Measurements from ENCODE around the gene MSRB1.

Gene MSRB1, protein sequence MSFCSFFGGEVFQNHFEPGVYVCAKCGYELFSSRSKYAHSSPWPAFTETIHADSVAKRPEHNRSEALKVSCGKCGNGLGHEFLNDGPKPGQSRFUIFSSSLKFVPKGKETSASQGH
- long read RNA-seq, transcript MSRB1-201 (4 exons, 1,423 nt): major isoform, 168 of 187 reads
- long read RNA-seq, partial matches to known transcripts: 11 of 187 reads
- long read RNA-seq, other reads (novel, unspliced or antisense): 6 of 187 reads

GRCh38 chr16:1942810-1943726 lies at the start of gene MSRB1:
Gene MSRB1 (minus strand): TSS chr16:1943199. CDS start chr16:1943156, 43 bp downstream.
- peak; percentile 64; the same call in 1 of the 2 replicates for TF ChIP-seq SPI1 (IDR thresholded peaks at IDR 0.05; ENCODE audit: borderline replicate concordance, low read depth)
- no peak for TF ChIP-seq REST (IDR thresholded peaks at IDR 0.05; ENCODE audit: insufficient replicate concordance, low read depth)
- peak; percentile 59; the same call in 1 of the 2 replicates for TF ChIP-seq POLR2AphosphoS5 (IDR thresholded peaks at IDR 0.05; ENCODE audit: low read depth)
- Histone ChIP-seq H3K4me3 (replicated peaks; ENCODE audit: insufficient read depth, low read length) (peak within 1 kb of the TSS; percentile 98), H3K27me3 (ENCODE audit: insufficient read depth, poor library complexity, severe bottlenecking) (no peaks in the 10 kb centered on the region), H3K27ac (replicated peaks) (peak within 1 kb of the TSS; percentile 85)
- peak; percentile 95 to 100 for DNase-seq (ENCODE audit: low read depth in 1 of 2, low spot score in 1 of 2)

DNA sequence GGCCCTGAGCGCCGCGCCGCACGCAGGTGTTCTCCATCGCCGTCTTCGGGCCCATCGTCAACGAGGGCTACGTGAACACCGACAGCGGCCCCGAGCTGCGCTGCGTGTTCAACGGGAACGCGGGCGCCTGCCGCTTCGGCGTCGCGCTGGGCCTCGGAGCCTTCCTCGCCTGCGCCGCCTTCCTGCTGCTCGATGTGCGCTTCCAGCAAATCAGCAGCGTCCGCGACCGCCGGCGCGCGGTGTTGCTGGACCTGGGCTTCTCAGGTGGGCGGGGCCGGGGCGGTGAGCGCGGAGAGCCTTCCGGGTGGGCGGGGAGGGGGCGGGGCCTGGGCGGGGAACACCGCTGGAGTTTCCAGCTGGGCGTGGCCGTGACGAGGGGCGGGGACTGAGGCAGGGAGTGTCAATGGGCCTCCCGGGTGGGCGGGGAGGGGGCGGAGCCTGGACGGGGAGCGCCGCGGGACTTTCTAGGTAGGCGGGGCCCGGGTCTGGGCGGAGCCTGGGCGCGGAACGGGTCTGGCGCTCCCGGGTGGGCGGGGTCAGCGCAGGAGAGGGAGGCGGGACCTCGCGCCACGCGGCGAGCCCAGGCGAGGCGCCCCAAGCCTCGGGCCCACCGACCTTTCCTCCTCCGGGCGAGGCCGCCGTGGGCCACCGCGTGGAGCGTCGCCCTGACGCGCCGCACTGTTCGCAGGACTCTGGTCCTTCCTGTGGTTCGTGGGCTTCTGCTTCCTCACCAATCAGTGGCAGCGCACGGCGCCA lies 49.1 kb upstream of the MSRB1 start:
- Histone ChIP-seq H3K27me3 (ENCODE audit: insufficient read depth, poor library complexity, severe bottlenecking) (peaks cover 26% of the 10 kb centered on the region), H3K4me3 (replicated peaks; ENCODE audit: insufficient read depth, low read length) (peak overlapping the region; percentile 29), H3K27ac (replicated peaks) (no peak overlapping the region)
- TF ChIP-seq CTCF (IDR thresholded peaks at IDR 0.05; ENCODE audit: insufficient read depth, low read length): no peak
- TF ChIP-seq GABPA (IDR thresholded peaks at IDR 0.05; ENCODE audit: low read depth): no peak
- no peak for TF ChIP-seq POLR2AphosphoS5 (IDR thresholded peaks at IDR 0.05; ENCODE audit: low read depth)
- no peak for TF ChIP-seq SPI1 (IDR thresholded peaks at IDR 0.05; ENCODE audit: borderline replicate concordance, low read depth)
- no peak for TF ChIP-seq REST (IDR thresholded peaks at IDR 0.05; ENCODE audit: insufficient replicate concordance, low read depth)
- DNase-seq (ENCODE audit: low read depth in 1 of 2, low spot score in 1 of 2): peak; percentile 78 to 93

DNA sequence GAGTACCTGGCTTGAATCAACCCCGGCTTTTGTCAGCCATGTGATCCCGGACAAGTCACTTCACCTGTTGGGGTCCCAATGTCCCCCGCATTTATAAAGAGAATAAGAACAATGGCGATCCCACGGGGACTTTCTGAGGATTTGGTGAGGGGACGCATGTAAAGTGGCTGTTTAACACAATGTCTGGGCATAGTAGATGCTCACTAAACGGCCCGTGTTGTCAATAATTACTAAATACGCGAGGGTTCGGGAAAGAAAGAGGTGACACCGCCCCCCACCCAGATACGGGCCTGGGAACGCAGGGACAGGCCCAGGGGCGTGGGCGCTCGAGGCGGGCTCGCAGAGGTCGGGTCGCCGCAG lies 48.6 kb upstream of the MSRB1 start:
- DNase-seq (ENCODE audit: low read depth in 1 of 2, low spot score in 1 of 2): no peak
- TF ChIP-seq CTCF (IDR thresholded peaks at IDR 0.05; ENCODE audit: insufficient read depth, low read length) (no peak), REST (IDR thresholded peaks at IDR 0.05; ENCODE audit: insufficient replicate concordance, low read depth) (no peak), GABPA (IDR thresholded peaks at IDR 0.05; ENCODE audit: low read depth) (no peak), POLR2AphosphoS5 (IDR thresholded peaks at IDR 0.05; ENCODE audit: low read depth) (no peak), SPI1 (IDR thresholded peaks at IDR 0.05; ENCODE audit: borderline replicate concordance, low read depth) (no peak)
- peak overlapping the region; percentile 29 for H3K4me3 ChIP-seq (replicated peaks; ENCODE audit: insufficient read depth, low read length)
- H3K27ac ChIP-seq (replicated peaks): no peak overlapping the region
- H3K27me3 ChIP-seq (ENCODE audit: insufficient read depth, poor library complexity, severe bottlenecking): peaks cover 26% of the 10 kb centered on the region

All from HL-60 (cell line).